ENCODE measurements around the gene KLK3.

KLK3 gene

DNA sequence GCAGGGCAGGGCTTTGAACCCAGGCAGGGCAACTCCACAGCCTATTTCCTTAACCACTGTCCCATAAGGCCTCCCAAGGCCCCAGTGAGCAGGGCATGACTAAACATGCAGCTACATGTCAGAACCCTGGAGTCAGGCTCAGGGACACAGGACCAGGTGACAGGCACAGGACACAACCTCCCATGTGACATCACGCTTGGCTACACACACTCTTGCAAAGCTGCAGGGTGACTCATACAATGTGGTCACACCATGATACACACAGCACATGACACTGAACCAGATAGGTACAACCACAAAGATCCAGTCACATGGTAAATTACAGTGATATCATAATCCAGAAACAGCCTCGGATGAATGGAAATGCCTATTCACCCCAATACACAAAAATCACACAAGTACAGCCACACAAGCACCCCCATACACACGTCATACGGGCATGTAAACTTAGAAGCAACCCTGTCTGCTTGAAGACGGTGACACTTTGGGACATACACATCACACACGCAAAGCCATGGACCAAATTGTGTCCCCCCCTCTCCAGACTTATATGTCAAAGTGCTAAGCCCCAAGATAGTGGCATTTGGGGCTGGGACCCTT, 42.0 kb downstream of the KLK3 start:
- peak overlapping the region; percentile 100 for H3K27ac ChIP-seq
- TF ChIP-seq, protein P1, sequence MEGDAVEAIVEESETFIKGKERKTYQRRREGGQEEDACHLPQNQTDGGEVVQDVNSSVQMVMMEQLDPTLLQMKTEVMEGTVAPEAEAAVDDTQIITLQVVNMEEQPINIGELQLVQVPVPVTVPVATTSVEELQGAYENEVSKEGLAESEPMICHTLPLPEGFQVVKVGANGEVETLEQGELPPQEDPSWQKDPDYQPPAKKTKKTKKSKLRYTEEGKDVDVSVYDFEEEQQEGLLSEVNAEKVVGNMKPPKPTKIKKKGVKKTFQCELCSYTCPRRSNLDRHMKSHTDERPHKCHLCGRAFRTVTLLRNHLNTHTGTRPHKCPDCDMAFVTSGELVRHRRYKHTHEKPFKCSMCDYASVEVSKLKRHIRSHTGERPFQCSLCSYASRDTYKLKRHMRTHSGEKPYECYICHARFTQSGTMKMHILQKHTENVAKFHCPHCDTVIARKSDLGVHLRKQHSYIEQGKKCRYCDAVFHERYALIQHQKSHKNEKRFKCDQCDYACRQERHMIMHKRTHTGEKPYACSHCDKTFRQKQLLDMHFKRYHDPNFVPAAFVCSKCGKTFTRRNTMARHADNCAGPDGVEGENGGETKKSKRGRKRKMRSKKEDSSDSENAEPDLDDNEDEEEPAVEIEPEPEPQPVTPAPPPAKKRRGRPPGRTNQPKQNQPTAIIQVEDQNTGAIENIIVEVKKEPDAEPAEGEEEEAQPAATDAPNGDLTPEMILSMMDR (conservative IDR thresholded peaks at IDR 0.05), result no peak

DNA sequence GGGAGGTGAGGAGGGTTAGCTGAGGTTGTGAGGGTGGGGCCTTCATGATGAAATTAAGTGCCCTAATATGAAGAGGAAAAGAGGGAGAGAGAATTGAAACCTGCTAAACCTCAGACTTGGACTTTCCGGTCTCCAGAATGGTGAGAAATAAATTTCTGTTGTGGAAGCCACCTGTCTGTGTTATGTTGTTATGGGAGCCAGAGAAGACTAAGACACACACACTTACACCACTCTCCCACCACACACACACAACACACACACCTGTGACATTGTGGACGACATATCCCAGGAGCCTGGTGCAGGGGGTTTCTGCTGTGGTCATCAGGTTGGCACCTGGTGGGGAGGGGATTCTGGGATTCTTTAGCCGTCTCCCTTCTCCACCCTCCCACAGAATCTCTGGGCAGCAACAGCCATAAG, 42.5 kb downstream of the KLK3 start:
- H3K27ac ChIP-seq, result peak overlapping the region; percentile 100
- TF ChIP-seq, protein P1 (conservative IDR thresholded peaks at IDR 0.05), result no peak

DNA sequence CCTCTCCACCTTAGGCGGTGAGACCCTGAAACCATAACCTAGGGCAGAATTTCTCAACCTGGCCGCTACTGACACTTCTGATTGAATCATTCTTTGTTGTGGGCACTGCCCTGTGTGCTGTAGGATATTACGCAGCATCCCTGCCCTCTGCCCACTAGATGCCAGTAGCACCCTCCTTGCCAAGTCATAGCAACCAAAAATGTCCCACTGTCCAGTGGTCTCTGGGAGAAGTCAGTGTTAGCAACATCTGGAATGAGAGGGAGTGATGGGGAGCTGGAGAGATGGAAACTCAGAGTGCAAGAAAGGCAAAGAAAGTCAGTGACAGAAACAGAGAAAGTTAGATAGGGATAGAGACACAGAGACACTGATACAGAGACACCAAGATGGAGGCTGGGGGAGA, 42.9 kb downstream of the KLK3 start:
- TF ChIP-seq, protein P1 (conservative IDR thresholded peaks at IDR 0.05), result peak; percentile 59

DNA sequence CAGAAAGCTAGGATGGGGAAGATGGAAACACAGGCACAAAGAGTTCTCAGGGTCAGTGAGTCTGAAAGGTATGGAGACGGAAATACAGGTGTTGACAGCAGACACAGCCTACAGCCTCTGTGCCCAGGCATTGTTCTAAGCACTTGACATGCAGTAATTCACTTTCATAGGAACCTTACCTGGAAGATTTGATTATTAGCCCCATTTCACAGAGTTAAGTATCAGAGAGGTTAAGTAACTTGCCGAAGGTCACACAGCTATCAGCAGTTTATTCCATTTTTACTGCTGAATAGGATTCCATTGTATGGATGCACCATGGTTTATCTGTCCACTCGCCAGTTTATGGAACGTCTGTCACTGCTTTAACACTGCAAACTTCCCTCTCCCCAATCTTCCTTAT, 43.3 kb downstream of the KLK3 start:
- TF ChIP-seq, protein P1 (conservative IDR thresholded peaks at IDR 0.05), result no peak
- peak overlapping the region; percentile 100 for H3K27ac ChIP-seq

More for the DNA sequence above, 42.9 kb downstream of the KLK3 start:
- H3K27ac ChIP-seq, result peak overlapping the region; percentile 100

DNA sequence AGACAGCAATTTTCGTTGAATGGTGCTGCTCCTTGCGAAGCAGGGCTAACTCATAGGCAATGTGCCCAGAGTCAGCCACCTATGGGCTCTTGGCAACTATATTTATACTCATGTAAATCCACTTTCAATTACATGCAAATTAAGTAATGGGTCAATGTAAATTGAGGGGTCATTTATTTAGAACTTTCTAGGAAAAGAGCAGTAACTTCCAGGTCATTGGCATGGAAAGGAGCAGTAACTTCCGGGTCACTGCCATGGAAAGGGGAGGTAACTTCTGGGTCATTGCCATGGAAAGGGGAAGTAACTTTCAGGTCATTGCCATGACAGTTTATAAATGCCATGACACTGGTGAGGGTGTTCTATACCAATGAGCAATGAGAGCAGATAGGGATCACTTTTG, 44.9 kb downstream of the KLK3 start:
- H3K27ac ChIP-seq, result no peak overlapping the region
- TF ChIP-seq, protein P1 (conservative IDR thresholded peaks at IDR 0.05), result no peak

DNA sequence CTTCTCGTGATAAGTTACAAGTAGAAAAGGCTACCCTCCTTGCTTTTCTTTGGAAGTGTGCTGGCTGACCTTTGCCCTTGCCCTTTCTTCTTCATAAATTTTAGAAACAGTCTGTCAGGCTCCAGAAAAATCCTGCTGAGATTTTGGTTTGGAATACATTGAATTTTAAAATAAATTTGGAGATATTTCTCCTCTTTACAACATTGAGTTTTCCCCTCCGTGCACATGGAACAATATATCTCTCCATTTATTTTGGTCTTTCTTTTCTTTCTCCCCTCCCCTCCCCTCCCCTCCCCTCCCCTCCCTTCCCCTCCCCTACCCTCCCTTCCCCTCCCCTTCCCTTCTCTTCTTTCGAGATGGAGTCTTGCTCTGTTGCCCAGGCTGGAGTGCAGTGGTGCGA, 47.9 kb downstream of the KLK3 start:
- TF ChIP-seq, protein P1 (conservative IDR thresholded peaks at IDR 0.05), result no peak
- H3K27ac ChIP-seq, result no peak overlapping the region

DNA sequence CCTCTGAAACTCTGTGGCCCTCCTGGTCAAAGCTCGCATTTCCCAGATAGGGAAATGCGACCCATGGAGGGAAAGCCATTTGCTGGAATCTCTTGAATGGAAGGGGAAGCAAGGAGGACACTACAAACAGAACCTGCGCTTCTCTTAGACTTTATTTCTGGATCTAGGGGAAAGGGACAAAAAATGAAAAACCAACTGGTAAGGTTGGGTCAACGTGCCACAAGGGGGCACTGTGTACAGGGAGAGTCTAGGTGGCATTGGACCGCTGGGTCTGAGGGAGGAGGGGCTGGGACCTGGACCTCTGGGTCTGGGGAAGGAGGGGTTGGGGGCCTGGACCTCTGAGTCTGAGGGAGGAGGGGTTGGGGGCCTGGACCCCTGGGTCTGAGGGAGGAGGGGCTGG, 51.5 kb downstream of the KLK3 start:
- TF ChIP-seq, protein P1 (conservative IDR thresholded peaks at IDR 0.05), result peak; percentile 60
- peak overlapping the region; percentile 27 for H3K27ac ChIP-seq
